A673 (cell line): ENCODE measurements around the gene SEMA6B. TPM values are rescaled to one million over a fixed set of nuclear protein-coding genes. Genes with fewer than 3 reads are reported as not detected.

Experiments used
- BruUV-seq: library from RNA; stranded (reverse); fragments of 400-500 nt; replicated peaks from 2 replicates; lab custom pipeline; 2021; lab: Mats Ljungman, UMichigan
- CTCF ChIA-PET: fragments of 300-600 bp; sonication (Branson Sonifier 250); formaldehyde crosslinking; loops from one replicate; lab custom pipeline; 2022; ENCODE audit warnings: antibody characterized with exemption; lab: Charles Lee
- POLR2A ChIA-PET: fragments of 300-600 bp; sonication (Branson Sonifier 250); formaldehyde crosslinking; loops from one replicate; lab custom pipeline; 2022; ENCODE audit warnings: antibody characterized with exemption; ENCODE audit not compliant: low non-redundant PET; lab: Charles Lee
- DNase-seq: peaks from one replicate; pipeline ENCODE4 v3.0.0-alpha.2; 2015; ENCODE audit warnings: low spot score
- H3K27ac ChIP-seq: fragments of 200-600 bp; sonication (generic); 2 replicates; pipeline ENCODE4 v1.5.1; 2016; ENCODE audit warnings: mixed run types, low read depth, mild to moderate bottlenecking, mixed read lengths, antibody characterized with exemption, low read length; ENCODE audit not compliant: poor library complexity, severe bottlenecking
- H3K27me3 ChIP-seq: fragments of 200-600 bp; sonication (generic); replicated peaks from 2 replicates; pipeline ENCODE4 v1.6.1; 2017; ENCODE audit warnings: mixed run types, low read depth, mild to moderate bottlenecking, mixed read lengths, antibody characterized with exemption, low read length; ENCODE audit not compliant: insufficient read depth, poor library complexity
- H3K36me3 ChIP-seq: fragments of 200-600 bp; sonication (generic); 2 replicates; pipeline ENCODE4 v1.6.1; 2016; ENCODE audit warnings: mixed run types, mild to moderate bottlenecking, mixed read lengths, antibody characterized with exemption, low read length; ENCODE audit not compliant: insufficient read depth, poor library complexity, severe bottlenecking
- H3K4me1 ChIP-seq: fragments of 200-600 bp; sonication (generic); 2 replicates; pipeline ENCODE4 v1.6.1; 2017; ENCODE audit warnings: mixed run types, mild to moderate bottlenecking, mixed read lengths, antibody characterized with exemption, low read length; ENCODE audit not compliant: insufficient read depth, poor library complexity, severe bottlenecking
- H3K4me3 ChIP-seq: fragments of 200-600 bp; sonication (generic); 2 replicates; pipeline ENCODE4 v1.5.1; 2016; ENCODE audit warnings: low read depth, mixed run types, mild to moderate bottlenecking, mixed read lengths, low read length; ENCODE audit not compliant: poor library complexity, severe bottlenecking
- H3K9me3 ChIP-seq: fragments of 200-600 bp; sonication (generic); 2 replicates; pipeline ENCODE4 v1.6.1; 2016; ENCODE audit warnings: mixed run types, low read depth, mild to moderate bottlenecking, mixed read lengths, antibody characterized with exemption, low read length; ENCODE audit not compliant: poor library complexity, severe bottlenecking
- EZH2 ChIP-seq: fragments of 200-600 bp; sonication (generic); IDR thresholded peaks from 2 replicates; pipeline ENCODE4 v1.6.1; 2017; ENCODE audit warnings: borderline replicate concordance, low read depth, mild to moderate bottlenecking, mixed read lengths, antibody characterized with exemption, low read length; ENCODE audit not compliant: poor library complexity, severe bottlenecking
- intact Hi-C: fragments of 100-400 bp; cut with micrococcal nuclease; formaldehyde crosslinking; loops from one replicate; pipeline ENCODE4 v1.10.0; 2022; ENCODE audit not compliant: unreplicated experiment
- total RNA-seq: library from RNA; stranded (reverse); gene quantifications from 2 replicates; pipeline ENCODE4 v1.2.3, GENCODE V29; 2021
- TF ChIP-seq, protein P1 (sequence below): fragments of 300-800, 200-600 bp; sonication (generic); conservative IDR thresholded peaks from 2 replicates; pipeline ENCODE4 v1.5.1; 2017; ENCODE audit warnings: low read depth, mild to moderate bottlenecking, antibody characterized with exemption, low read length, moderate library complexity, mixed read lengths

SEMA6B gene
- total RNA-seq, 1 experiment from 2014 or later = 9.2 TPM

DNA sequence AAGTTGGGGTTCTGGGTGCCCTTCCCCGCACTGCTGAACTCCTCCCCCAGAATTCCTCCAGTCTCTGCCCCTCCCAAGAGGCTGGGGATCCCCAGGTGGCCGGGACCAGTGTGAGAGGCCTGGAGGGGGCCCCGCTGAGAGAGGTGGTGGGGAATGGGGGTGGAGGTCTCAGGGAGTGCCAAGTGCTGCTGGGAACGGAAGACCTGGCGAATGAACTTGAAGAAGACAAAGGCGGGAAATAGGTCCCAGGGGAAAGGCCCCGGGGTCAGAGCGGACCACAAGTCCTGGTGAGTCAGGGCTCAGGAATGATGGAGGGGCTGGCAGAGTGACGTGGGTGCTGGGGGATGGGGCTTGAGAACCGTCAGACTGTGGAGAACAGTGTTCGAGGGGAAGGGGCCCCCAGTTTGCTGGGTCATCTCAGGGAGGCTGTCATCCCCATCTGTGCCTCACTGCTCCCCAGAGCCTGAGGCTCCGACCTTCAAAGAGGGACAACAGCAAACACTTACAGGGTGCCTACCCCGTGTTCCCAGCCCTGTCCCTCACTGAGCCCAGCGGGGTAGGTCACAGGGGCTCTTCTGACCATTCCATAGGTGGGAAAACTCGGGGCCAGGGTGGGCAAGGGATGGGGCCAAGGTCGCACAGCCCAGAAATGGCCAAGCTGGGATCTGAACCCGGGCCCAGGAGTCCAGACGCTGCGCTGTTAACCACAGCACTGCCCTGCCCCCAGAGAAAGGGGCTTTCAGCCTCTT lies 16.0 kb upstream of the SEMA6B start:
- peaks cover 23% of the 10 kb centered on the region for H3K4me1 ChIP-seq
- CTCF ChIA-PET = interaction anchor here (0.5 to 1.0 kb wide), 2 partner anchors 61 to 99 kb away, joined by 3 to 5 read pairs; no protein-coding TSS in a partner anchor
- H3K27ac ChIP-seq = no peak overlapping the region
- H3K4me3 ChIP-seq = no peak overlapping the region
- H3K36me3 ChIP-seq = no peaks in the 10 kb centered on the region
- TF ChIP-seq, protein P1, sequence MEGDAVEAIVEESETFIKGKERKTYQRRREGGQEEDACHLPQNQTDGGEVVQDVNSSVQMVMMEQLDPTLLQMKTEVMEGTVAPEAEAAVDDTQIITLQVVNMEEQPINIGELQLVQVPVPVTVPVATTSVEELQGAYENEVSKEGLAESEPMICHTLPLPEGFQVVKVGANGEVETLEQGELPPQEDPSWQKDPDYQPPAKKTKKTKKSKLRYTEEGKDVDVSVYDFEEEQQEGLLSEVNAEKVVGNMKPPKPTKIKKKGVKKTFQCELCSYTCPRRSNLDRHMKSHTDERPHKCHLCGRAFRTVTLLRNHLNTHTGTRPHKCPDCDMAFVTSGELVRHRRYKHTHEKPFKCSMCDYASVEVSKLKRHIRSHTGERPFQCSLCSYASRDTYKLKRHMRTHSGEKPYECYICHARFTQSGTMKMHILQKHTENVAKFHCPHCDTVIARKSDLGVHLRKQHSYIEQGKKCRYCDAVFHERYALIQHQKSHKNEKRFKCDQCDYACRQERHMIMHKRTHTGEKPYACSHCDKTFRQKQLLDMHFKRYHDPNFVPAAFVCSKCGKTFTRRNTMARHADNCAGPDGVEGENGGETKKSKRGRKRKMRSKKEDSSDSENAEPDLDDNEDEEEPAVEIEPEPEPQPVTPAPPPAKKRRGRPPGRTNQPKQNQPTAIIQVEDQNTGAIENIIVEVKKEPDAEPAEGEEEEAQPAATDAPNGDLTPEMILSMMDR = no peak
- no peak for TF ChIP-seq EZH2
- intact Hi-C loops = loop anchor here (5.0 to 10.0 kb wide), 2 partner anchors 62 to 219 kb away; partner anchors contain the start of genes FEM1A and TNFAIP8L1
- POLR2A ChIA-PET = no interaction called here
- H3K27me3 ChIP-seq = peaks cover 7% of the 10 kb centered on the region
- BruUV-seq = no TSS peak
- H3K9me3 ChIP-seq = no peaks in the 10 kb centered on the region
- peak; percentile 76 for DNase-seq

DNA sequence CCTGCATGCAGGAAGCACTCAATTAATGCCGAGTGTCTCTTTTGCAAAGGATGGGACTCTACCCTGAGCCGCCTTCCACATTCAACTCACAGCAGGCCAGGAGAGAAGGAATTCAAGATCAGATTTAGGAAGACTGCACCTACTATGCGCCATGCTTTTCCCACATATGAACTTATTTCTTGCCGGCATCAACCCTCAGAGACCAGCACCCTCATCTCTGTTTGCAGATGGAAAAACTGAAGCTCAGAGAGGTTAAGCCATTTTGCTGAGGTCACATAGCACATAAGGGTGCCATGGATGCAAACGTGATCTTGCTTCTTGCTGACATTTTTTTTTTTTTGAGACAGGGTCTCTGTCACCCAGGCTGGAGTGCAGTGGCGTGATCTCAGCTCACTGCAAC lies 14.2 kb upstream of the SEMA6B start:
- Histone ChIP-seq H3K27me3 (no peaks in the 10 kb centered on the region), H3K27ac (no peak overlapping the region), H3K4me3 (no peak overlapping the region), H3K4me1 (peaks cover 18% of the 10 kb centered on the region), H3K36me3 (no peaks in the 10 kb centered on the region), H3K9me3 (no peaks in the 10 kb centered on the region)
- ChIA-PET POLR2A (interaction anchor here (0.6 kb wide), 1 partner anchor 186 kb away, joined by 3 read pairs; no protein-coding TSS in a partner anchor), CTCF (no interaction called here)
- DNase-seq = no peak
- intact Hi-C loops = loop anchor here (10.0 kb wide), 1 partner anchor 221 kb away; the partner anchor contains the start of gene FEM1A
- no TSS peak for BruUV-seq
- no peak for TF ChIP-seq EZH2
- TF ChIP-seq, protein P1 = no peak

DNA sequence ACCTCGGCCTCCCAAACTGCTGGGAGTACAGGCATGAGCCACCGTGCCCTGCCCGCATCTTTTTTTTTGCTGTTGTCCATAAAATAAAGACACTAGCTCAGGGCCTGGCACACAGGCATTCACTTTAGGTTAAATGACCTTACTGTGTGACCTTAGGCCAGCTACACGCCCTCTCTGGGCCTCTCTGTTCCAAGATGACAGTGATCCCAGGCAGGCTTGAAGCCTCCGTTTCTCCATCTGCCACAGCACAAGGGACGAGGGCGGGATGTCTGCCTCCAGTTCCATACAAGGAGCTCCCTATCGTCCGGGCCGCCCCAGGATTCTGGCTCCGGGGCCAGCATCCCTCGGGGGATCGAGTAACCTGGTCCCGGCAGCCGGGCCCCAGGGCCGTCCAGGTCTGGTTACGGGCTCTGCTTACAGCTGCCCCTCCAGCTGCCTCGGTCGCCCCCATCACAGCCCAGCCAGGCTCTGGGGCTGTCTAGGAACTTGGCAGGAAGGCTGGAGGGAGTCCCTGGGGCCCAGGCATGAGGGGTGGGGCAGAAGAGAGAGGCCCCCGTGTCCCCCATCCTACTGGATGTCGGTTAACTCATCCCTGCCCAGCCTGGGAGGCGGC lies 11.9 kb upstream of the SEMA6B start:
- intact Hi-C loops = loop anchor here (10.0 kb wide), 1 partner anchor 223 kb away; the partner anchor contains the start of gene FEM1A
- DNase-seq = peak; percentile 58
- H3K36me3 ChIP-seq = no peaks in the 10 kb centered on the region
- ChIA-PET POLR2A (no interaction called here), CTCF (no interaction called here)
- no TSS peak for BruUV-seq
- H3K4me1 ChIP-seq = peaks cover 18% of the 10 kb centered on the region
- H3K4me3 ChIP-seq = no peak overlapping the region
- no peak overlapping the region for H3K27ac ChIP-seq
- TF ChIP-seq EZH2 = no peak
- TF ChIP-seq, protein P1 = no peak
- no peaks in the 10 kb centered on the region for H3K9me3 ChIP-seq
- no peaks in the 10 kb centered on the region for H3K27me3 ChIP-seq
